Endometrial microvascular endothelial cells (primary cell): ENCODE data around the gene NUCKS1. TPM values are rescaled to one million over a fixed set of nuclear protein-coding genes. Genes with fewer than 3 reads are reported as not detected.

Experiments used
- in situ Hi-C: cut with HindIII; loops from 2 replicates; pipeline ENCODE4 v1.10.0; 2017; ENCODE audit warnings: low sequenced_read_pairs, low pct_unique_long_range_greater_than_20kb; ENCODE audit errors: inconsistent ontology term
- total RNA-seq: library from RNA; depleted of rRNA; stranded (reverse); fragments of >200 nt; gene quantifications from one replicate; pipeline ENCODE4 v1.2.3, GENCODE V29; 2015; ENCODE audit errors: inconsistent ontology term

NUCKS1 gene, protein sequence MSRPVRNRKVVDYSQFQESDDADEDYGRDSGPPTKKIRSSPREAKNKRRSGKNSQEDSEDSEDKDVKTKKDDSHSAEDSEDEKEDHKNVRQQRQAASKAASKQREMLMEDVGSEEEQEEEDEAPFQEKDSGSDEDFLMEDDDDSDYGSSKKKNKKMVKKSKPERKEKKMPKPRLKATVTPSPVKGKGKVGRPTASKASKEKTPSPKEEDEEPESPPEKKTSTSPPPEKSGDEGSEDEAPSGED
- 120 TPM for total RNA-seq

- in situ Hi-C loops: no loop called here
These were observed at the start of gene NUCKS1 for GRCh38 chr1:205750138-205751035. TSS of gene NUCKS1 (minus strand) at chr1:205750182. CDS start at chr1:205749973, 209 bp downstream.

- in situ Hi-C loops: loop anchor here (25.0 kb wide), 1 partner anchor 314 kb away; the partner anchor contains the start of gene AVPR1B
These were observed 48.6 kb upstream of the NUCKS1 start for GRCh38 chr1:205798577-205798976.

- in situ Hi-C loops: loop anchor here (25.0 kb wide), 1 partner anchor 315 kb away; the partner anchor contains the start of gene AVPR1B
These were observed 47.2 kb upstream of the NUCKS1 start for GRCh38 chr1:205797168-205797567.

GRCh38 chr1:205794011-205794730 lies 44.2 kb upstream of the NUCKS1 start:
- in situ Hi-C loops: loop anchor here (25.0 kb wide), 1 partner anchor 318 kb away; the partner anchor contains the start of gene AVPR1B

GRCh38 chr1:205792961-205793673 lies 43.1 kb upstream of the NUCKS1 start:
- in situ Hi-C loops: loop anchor here (25.0 kb wide), 1 partner anchor 319 kb away; the partner anchor contains the start of gene AVPR1B

DNA sequence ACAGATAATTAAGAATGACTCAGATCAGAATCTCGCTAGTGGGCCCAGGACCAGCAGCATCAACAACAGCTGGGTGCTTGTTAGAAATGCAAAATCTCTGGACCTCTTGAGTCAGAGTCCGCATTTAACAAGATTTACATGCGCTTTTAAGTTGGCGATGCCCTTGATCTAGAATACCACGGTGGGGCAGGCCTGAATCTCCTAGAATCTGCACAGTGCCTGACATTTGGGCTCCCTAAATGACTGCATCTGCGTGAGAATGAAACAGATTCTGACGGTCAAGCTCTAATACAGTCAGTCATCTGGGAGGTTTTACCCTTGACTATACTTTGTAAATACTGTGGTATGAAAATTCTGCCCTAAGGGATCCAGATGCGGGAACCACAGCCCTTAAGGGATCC lies 42.5 kb upstream of the NUCKS1 start:
- in situ Hi-C loops: loop anchor here (25.0 kb wide), 1 partner anchor 320 kb away; the partner anchor contains the start of gene AVPR1B

DNA sequence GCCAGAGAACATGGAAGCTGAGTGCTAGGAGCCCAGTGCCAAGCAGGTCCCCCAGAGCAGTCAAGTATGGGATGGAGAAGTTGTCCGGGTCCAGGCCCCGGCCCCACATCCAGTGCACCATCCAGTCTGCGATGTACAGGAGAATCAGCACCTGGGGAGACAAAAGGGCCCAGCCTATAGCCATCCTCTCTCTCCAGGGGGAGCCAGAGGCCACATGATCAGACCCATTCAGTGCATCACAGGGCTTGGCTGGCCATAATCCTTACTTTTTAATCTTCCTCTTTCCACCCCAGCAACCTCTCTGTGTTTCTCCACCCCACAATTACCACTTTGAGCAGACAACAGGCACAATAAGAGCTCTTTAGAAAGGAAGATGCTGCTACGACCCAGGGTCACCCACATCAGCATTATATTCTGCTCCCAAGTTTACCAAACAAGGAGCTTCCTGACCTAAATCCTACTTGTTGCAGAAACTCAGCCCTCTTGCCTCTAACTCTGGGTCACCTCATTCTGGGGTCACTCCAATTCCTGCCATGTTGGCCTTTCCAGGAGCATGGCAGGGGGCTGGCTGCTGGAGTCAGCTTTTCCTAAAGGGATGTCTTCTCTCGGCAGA lies 41.7 kb upstream of the NUCKS1 start:
- in situ Hi-C loops: loop anchor here (25.0 kb wide), 1 partner anchor 321 kb away; the partner anchor contains the start of gene AVPR1B

GRCh38 chr1:205787287-205787916 lies 37.4 kb upstream of the NUCKS1 start:
- in situ Hi-C loops: loop anchor here (25.0 kb wide), 1 partner anchor 325 kb away; the partner anchor contains the start of gene AVPR1B

GRCh38 chr1:205786601-205787000 lies 36.6 kb upstream of the NUCKS1 start:
- in situ Hi-C loops: loop anchor here (25.0 kb wide), 1 partner anchor 326 kb away; the partner anchor contains the start of gene AVPR1B

DNA sequence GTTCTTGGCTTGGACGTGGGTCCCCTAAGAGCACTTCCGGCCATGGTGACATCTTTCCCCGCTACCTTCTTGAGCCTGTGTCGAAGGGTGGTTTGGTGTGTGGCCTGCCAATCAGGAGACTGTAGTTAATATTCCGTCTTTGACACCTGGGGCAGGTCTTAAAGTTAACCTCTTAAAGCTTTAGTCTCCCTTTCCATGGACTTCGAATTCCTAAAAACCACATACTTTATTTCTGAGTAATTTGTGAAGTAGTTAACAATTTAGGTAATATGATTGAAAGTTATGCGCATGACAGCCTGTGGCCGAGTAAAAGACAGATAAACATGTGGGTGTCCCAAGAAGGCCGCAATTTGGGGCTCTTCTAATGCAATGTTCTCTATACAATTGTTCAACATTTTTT lies 35.5 kb upstream of the NUCKS1 start:
- in situ Hi-C loops: loop anchor here (25.0 kb wide), 1 partner anchor 327 kb away; the partner anchor contains the start of gene AVPR1B

- in situ Hi-C loops: loop anchor here (25.0 kb wide), 1 partner anchor 328 kb away; the partner anchor contains the start of gene AVPR1B
These were observed 33.9 kb upstream of the NUCKS1 start for GRCh38 chr1:205783904-205784303.

- in situ Hi-C loops: loop anchor here (25.0 kb wide), 1 partner anchor 329 kb away; the partner anchor contains the start of gene AVPR1B
These were observed 33.4 kb upstream of the NUCKS1 start for GRCh38 chr1:205783433-205783795.

GRCh38 chr1:205782627-205783432 lies 32.8 kb upstream of the NUCKS1 start:
- in situ Hi-C loops: loop anchor here (25.0 kb wide), 1 partner anchor 329 kb away; the partner anchor contains the start of gene AVPR1B

GRCh38 chr1:205780335-205780734 lies 30.4 kb upstream of the NUCKS1 start:
- in situ Hi-C loops: loop anchor here (25.0 kb wide), 1 partner anchor 332 kb away; the partner anchor contains the start of gene AVPR1B

GRCh38 chr1:205777994-205778393 lies 28.0 kb upstream of the NUCKS1 start:
- in situ Hi-C loops: loop anchor here (25.0 kb wide), 1 partner anchor 334 kb away; the partner anchor contains the start of gene AVPR1B

- in situ Hi-C loops: loop anchor here (25.0 kb wide), 1 partner anchor 337 kb away; the partner anchor contains the start of gene AVPR1B
These were observed 25.7 kb upstream of the NUCKS1 start for GRCh38 chr1:205775717-205776056.
